Left renal cortex interstitium (tissue), 4 donors: ENCODE measurements around the gene ITGB8. TPM values are rescaled to one million over a fixed set of nuclear protein-coding genes. Genes with fewer than 3 reads are reported as not detected.

Experiments used
- DNase-seq, 4 donors: peaks; one replicate each; pipeline ENCODE4 v3.0.0-alpha.2; 2013; ENCODE audit warnings: low read depth in 4 of 4, low spot score in 2 of 4, missing footprints in 1 of 4
- polyA plus RNA-seq, 4 donors: library from polyadenylated mRNA; unstranded; fragments of 120-200 nt; gene quantifications; one replicate each; pipeline ENCODE4 v1.2.1, GENCODE V29; 2013; ENCODE audit not compliant: insufficient read length in 4 of 4

Gene ITGB8
- polyA plus RNA-seq, 4 donors: 37.0 to 60.1 (median 39.1) TPM

DNA sequence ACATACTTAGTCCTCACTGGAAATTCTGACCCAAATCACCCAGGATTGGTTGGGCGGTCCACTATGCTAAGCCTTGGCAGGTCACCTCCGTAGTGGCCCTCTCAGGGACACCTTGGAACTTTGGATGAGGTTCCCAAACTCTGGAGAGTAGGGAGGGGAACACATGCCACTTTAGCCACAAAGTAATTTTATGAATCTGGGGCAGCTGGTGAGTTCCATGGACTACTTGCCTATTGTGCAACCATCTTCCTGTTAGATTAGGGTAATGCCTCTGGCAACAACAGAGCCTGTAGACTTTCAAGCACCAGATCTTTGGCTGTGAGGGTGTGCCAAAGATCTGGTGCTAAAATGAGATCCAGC, 77.7 kb downstream of the ITGB8 start:
- no peak for DNase-seq

DNA sequence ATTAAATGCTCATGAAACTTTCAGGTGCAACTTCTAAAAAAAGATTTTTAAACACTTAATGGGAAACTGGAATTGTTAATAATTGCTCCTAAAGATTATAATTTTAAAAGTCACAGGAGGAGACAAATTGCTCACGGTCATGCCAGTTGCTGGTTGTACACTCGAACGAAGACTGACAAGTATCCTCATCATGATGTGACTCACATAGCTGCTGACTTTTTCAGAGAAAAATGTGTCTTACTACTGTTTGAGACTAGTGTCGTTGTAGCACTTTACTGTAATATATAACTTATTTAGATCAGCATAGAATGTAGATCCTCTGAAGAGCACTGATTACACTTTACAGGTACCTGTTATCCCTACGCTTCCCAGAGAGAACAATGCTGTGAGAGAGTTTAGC, 79.3 kb downstream of the ITGB8 start:
- no peak for DNase-seq

DNA sequence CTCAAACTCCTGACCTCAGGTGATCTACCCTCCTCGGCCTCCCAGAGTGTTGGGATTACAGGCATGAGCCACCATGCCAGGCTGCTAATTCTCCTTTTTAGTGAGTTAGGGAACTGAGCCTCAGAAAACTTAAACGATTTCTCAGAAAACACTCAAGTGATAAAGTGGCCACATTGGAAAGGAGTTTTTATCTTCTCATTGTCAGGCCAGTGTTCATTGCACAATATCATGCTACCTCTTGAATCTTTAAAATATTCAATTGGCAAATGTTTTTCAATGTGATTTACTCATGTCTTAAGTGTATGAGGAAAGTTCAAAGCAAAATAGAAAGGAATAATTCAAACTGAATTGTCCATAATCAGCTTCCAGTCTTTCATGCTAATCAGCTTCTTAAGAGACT, 80.7 kb downstream of the ITGB8 start:
- DNase-seq: no peak

DNA sequence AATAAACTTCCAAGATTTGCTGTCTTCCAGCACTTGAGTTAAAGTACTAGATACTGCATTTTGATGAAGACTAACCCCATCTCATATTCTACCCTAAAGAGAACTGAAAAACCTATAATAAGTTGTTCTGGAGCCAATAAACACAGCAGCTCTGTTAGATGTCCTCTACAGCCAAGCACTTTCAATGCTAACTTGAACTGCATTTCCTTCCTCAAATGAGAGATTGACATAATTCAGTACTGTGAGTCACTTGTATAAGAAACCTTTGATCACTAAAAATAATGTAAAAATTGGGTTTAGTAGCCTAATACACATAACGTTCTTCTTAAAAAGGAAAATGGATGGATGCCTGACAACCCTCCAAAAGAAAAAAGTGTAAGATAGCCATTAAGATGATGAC, 81.3 kb downstream of the ITGB8 start:
- DNase-seq: no peak

DNA sequence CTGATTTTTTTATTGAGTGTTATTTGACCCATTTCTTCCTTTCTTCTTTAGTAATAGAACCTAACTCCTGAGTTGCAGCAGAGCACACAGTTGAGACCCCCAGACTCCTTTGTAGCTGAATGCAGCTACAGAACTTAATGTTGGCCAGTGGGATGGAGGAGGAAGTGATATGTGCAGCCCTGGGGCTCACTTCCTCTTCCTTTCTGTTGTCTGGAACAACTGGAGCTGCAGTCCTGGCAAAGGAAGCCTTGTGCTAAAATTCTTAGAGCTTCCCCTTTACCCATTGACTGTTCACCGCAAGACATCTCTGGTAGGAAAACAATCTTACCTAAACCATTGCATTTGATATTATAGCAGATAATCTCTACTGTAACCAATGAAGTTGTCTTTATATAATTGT, 86.6 kb downstream of the ITGB8 start:
- DNase-seq: no peak

DNA sequence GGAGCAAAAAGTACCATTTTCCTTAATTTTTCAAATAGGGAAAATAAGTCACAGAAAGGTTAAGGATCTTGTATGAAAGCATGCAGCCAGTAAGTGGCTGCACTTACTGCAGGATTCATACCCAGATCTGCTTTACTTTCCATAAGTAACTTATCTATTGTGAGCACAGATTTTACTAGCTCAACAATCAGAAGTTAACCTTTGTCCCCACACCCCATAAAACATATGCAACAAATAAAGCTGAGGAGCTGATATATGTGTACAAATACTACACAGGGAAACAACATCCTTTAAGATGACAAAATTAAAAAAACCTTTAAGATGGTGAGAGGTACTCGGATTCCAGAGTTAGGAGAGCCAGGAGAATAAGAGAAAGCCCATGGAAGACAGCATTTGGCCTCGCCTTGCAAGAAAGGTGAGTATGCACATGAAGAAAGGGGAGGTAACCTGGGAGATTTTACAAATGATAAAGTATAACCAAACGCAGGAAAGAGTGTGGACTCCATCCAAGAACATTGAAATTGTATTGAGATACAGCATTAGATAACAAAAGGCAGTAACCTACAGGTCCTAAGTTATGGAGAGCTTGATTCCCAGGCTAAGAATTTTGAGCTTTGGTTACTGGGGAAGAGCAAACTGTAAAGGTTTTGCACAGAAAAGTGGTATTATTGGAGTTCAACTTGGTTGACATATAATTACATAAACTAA, 87.1 kb downstream of the ITGB8 start:
- no peak for DNase-seq

DNA sequence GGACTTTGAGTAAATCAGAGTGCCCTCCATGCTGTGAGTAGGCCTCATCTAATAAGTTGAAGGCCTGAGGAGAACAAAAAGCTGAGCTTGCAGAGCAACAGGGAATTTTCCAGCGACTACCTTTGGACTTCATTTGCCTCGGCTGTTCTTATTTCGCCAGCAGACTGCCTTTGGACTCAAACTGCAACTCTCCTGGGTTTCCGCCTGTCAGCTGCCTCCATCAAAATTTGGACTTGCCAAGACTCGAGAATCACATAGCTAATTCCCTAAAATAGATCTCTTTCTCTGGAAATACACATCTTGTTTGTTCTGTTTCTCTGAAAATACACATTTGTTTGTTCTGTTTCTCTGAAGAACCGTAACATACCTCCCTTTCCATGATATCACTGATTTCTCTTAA, 93.8 kb downstream of the ITGB8 start:
- no peak for DNase-seq

DNA sequence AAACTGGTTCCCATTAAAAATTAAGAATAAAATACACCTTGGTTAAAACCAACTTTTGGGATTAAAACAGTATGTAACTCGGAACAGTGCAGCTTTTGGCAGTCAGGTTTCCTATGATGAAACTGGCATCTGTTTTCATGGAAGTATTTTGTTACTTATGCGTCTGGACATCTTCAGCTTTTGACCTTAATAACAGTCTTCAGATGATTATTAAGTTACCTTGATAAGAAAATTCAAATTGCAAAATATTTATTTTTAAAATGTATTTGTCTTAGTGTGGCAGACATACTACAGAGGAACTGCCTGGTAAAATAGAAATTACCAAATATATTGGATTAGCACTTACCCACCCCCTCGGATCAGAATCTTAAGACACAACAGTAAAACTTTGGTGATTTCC, 100.0 kb downstream of the ITGB8 start:
- no peak for DNase-seq

DNA sequence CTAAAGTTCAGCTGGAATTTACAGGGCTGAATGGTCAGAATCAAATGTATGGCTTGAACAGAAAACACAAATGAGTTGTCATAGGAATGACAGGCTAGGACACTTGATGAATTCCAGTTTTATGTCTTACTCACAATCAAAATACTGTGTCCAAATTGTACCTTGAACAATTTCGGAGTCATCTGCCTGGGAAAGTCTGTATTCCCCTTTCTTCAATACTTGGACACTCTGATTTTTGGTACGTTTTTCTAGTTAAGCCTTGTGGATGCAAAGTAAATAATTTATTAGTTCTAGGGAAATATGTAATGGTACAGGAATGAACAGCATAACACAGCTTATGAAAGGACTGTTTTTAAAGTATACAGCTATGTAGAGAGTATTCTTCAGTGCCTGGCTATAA, 100.4 kb downstream of the ITGB8 start:
- DNase-seq: no peak

DNA sequence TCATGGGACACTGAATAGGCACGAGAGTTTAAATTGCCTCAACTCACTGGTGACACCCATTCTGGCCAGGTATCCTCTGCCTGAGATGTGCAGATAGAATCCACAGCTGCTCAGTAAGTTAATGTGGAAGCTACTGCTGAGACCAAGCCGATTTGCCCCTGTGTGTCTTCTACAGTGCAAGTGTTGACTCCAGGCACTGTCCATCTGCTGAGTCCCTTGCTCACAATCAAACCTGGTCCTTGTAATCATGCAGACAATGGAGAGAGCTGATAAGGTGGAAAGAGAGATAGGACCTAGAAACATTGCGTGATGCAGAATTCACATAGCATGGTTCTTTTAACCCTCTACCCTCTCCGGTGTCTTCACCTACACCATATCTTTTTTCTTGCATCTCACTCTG, 101.4 kb downstream of the ITGB8 start:
- no peak for DNase-seq

DNA sequence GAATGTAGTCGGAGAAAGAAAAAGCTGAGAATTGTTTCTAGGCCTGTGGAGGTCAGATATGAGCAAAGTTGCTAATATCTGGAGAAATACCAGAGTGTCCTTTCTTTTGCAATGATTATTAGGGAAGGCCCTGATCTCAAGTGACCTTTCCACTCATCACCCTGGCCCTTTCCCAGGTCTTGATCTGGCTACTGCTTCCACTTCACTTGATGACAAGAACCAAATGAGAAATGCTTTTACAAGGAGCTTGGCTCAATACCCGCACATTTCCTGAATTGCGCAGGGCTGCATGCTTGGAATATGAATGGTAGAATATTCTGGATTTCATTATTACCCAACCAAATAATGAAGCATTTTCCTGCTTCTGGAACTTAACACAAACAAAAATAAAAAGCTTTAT, 104.6 kb downstream of the ITGB8 start:
- no peak for DNase-seq

DNA sequence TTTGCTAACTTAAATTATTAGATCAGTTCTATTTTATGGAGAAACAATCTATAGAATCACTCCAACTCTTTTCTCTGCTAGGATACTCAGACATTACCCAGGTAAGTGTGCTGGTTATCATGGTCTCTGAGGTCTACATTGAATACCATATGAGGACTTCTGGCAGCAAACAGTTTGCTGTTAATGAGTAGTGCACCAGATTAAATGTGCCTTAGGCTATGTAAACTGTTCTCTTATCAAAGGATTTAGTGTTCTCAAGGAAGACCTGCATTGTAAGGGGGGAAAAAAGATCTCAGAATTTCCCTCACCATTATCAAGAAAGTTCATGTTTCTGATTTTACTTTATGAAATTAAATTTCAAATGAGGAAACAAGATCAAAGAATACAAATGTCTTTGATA, 107.5 kb downstream of the ITGB8 start:
- no peak for DNase-seq

DNA sequence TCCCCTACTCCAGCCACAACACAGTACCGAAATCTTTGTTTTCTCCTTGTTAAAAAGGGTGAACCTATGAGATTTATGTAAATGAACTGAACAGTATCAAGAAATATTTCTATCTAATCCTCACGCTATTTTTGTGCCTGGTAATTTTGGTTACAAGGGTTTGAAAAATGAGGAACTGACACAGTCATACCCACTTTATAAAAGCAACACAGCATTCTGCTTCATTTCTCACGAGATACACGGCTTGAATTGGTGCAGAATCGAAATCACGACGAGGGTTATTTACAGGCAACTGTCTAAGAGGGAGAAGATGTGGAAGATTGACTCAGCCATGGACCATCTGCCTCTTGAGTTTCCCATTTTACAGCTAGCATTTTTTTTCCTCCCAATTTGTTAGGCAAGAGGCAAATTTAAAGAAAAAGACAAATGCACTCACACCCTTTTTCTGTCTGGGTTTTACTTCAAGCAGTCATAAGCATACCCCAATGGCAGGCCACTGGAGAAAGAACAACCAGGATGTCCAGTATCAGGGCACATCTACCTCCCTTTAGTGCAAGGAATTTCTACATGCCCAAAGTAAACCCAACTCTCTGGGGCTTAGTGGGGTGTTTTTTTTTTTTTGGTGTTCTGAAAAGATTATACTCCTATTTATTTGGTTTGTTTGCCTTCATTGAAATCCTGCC, 108.1 kb downstream of the ITGB8 start:
- DNase-seq: no peak

DNA sequence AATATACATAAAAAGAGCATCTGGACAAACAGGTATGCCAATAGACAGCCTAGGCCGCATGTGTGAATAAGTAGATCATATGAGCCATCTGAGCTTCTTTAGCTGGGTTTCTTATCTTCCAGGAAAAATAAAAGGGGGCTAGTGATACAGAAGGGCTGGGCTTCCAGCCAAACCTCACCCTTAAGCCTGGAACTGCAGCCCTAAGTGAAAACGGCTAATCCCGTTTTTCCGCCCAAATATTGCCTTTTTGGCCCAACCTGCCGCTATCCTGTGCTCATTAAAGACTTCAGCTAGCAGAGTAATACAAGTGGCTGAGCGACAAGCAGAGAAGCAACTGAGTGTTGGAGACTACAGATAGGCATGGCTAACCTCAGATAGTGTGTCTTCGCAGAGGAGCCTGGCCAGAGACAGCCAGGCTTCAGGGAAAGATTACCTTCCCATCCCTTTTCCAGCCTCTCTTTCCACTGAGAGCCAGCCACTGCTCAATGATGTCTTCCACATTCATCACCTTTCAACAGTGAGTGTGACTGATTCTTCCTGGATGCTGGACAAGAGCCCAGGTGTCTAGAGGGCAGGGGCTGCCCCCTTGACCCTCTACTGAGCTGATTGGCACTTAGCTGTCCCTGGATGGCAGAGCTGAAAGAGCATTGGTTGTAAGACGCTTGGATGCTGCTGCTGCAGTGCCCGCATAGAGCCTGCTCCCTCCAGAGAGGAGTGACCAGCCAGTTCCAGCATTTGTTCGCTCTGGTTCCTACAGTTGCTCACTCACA, 108.9 kb downstream of the ITGB8 start:
- DNase-seq: no peak

DNA sequence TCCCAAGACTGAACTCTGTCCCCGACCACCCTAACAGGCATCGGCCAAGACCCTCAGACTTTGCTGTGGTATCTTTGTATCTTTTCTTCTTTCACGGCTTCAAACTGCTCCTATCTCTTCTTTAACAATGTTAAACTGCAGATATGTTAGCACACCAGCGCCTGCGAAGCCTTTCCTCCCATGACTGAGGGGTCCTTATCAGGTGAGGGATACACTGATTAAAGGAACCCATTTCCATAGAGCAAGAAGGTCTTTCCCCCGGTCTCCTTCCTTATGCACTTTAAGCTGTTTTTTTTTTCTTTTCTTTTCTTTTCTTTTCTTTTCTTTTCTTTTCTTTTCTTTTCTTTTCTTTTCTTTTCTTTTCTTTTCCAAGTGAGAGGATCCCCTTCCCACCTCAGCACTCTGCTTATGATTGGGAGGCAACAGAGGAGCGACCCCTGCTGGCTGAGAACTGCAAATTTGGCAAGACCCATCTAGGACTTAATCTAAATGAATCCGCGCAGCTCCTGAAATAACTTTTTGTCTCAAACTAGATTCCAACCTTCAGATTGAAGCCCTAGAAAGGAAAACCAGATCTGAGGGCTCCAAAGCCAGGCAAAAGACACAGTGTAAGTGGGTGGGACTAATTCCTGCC, 109.9 kb downstream of the ITGB8 start:
- DNase-seq: no peak

DNA sequence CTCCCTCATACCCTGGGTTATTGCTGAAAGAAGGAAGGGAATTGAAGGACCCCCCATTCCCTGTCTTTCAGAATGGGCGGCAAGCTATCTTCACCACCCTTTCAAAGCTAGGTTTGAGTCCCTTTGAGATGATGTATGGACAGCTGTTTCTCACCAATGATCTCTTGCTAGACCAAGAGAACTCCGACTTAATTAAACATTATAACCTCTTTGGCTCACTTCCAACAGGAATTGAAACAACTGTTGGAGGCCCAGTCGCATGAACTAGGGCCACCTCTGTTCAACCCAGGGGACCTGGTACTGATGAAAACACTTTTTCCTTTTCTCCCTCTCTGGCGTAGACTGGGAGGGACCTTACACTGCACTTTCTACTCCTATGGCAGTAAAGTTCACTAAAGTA, 110.6 kb downstream of the ITGB8 start:
- DNase-seq: no peak

DNA sequence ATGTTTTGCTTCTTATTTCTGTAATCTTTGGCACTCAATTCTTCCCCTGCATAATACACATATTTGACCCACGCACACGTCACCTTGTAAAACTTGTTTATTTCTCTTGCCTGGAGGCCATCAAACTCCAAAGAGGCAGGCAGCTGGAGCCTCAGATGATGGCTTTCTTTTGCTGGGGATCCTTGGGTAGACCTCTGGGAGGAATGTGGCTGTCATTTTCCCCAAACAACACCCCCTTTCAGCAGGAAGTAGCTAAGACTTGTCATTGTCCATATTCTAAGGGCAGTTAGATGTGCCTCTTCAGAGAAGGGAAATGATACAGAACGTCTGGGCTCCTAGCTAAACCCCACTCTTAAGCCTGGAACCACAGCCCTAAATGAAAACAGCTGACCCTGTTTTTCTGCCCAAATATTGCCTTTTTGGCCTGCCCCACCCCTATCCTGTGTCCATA, 111.3 kb downstream of the ITGB8 start:
- no peak for DNase-seq

DNA sequence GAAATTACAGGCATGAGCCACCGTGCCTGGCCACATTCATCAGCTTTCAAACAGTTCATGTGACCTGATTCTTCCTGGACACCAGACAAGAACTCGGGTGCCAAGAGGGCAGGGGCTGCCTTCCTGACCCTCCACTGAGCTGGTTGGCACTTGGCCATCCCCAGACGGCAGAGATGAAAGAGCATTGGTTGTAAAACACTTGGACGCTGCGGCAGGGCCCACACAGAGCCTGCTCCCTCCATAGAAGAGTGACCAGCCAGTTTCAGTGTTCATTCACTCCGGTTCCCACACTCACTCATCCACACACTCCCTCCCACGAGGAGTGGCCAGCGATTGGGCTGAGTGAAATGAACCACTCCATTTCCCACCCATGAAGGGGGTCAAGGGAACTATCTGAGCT, 112.3 kb downstream of the ITGB8 start:
- DNase-seq: no peak

DNA sequence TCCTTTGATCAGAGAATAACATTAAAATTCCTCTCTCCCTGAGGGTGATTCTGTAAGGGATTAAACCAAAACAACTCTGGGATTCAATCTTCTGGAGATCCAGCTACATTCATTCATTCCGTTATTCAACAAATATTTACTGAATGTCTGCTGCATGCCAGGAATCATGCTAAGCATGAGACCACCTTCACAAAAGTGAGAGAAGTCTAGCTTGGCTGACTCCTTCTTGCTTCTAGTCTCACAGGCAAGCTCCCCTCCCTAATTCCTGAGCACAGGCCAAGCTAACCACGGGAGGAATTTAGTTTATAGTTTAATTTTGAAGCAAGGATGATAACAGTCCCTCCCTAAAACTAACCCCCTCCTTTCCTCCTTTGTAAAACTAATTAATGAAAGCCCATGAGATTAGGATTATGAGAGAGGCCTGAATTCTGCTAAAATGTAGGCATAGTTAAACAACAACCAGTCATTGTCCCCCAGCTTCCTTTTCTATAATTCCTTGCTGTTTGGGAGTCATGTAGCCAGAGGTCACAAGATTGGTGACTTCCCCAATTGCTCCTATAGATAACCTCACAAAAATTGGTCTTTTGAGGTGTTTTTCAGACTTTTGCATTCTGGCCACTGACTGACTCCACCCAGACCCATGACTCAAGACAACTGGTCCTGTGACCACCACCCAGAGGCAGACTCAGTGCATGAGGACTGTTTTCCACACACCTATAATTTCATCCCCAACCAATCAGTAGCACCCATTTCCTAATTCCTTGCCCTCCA, 113.5 kb downstream of the ITGB8 start:
- no peak for DNase-seq

DNA sequence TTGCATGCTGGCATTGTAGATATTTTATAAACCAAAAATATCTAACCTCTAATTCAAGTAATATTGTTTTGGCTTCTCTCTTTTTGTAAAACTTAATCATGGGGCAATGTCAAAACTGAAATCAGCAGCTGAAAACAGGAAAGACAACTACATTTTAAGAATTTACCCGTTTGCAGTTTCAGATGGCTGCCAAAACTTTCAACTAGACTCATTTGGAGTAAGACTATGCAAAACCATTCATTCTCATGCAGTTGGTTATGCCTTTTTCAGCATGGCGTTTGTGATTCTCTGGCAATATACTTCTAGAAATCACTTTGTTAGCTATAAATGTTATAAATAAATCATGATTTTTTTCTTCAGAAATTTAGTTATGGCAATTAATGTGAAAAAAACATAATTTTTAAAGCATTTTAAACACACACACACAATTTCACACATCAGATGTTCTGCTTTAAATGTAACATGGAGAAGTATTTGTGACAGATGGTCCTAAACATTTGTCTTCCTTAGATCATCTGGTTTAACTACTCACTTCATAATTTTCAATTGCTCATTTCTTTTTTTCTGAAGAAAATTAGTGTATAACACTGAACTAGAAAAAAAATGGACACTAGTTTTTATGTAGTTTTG, 116.4 kb downstream of the ITGB8 start:
- DNase-seq: no peak
